GF-D8 (cell line): ENCODE results near the gene LAGE3.

Experiments
- DNase-seq: peaks from one replicate; lab custom pipeline; 2025; lab: John Stamatoyannopoulos, UW

Gene LAGE3

DNA sequence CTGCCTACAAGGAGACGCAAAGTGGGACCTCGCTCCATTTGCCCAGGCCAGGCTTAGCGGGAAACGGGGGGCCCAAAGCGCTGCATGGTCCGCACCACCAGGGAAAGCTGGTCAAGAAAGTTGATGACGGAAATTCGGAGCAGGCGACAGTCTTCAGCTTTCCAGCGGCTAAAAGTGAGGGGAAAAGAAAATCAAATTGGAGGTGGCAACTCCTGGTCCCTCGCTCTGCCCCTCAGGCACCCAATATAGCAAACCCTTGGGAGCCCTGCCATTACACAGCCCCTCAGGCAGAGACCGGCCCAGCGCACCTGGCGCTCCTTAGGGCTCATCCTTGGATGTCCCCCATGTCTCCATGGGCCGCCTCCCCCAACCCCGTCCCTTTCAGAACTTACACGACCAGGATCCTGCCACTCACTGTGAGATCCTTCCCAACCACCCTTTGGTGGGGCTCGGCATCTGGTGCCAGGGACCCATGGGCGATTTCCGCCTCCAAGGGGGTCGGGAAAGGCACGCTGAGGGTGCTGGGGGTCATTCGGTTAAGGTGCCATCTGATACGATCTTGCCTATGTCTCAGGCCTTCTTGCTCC is 1.1 kb downstream of the LAGE3 start:
- DNase-seq: no peak

DNA sequence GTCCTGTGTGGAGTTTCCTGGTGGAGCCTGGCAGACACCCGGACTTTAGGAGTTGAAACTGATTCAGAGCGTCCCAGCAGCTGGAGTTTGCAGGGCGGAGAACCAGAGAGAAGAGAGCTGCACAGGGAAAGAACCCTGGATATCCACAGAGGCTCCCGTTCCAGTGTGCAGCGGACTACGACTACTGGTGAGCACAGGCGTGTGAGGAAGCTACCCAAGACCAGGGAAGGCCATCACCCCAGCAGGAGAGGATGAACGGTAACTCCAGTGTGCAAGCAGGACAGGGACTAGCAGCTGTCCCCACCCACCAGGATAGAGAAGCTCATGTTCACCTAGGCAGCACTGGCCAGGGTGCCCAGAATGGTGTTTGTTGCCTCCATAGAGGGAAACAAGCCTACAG is 2.3 kb downstream of the LAGE3 start:
- DNase-seq: no peak

DNA sequence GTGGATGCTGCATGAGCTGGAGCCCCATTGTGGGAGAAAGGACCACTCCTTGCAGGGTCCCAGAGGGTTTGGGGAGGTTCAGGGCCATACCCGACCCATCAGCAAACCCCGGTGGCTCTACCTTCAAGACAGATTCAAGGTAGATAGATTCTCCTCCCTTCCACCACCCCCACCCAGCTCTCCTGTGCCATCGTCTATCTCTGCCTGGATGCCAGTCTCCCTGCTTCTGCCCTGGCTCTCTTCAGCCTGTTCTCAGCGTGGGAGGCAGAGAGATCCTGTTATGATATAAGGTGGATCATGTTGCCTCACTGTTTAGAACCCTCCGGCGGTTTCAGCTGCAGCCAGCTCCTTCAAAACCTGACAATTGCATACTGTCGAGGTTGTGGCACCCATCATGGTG is 5.4 kb downstream of the LAGE3 start:
- no peak for DNase-seq

DNA sequence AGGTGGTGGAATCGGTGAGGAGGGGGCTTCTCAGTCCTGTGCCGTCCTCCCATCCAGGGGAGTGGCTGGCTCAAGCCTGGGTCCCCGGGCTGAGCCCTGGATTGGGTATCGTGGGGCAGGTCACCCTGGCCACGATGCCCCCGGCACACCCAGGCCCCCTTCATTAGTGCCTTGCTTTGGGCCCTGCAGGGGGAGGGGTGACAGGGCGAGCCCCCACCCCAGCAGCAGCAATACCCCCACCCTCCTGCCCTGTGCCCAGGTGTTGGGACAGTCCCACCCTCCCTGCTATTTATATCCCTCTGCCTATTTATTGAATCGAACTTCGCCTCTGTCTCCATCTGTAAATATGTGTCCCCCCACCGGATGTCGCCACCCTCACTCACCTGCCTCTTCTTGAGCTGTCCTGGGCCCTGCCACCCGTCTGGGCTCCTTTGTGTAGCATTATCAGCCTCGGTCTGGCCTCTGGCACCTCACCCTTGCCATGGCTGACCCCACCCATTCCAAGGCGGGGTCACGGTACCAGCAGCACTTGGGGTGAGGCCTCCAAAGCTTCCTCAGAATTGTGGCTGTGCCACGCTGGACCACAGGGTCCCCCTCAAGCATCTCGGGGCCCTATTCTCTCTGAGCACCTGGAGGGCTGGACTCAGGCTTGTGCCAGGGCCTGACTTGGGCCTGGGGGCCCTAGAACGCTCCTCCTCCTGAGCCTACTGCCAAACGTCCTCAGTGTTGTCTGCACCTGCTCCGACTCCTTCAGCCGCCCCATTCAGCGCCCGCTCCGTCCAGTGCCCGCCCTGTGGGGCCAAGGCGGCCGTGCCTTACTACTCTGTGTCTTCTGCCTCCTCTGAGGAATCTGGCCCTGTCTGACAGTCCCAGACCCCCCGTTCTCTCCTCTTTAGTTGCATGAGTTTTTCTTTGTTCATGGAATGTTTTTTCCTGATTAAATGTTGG is 6.1 kb downstream of the LAGE3 start:
- no peak for DNase-seq

DNA sequence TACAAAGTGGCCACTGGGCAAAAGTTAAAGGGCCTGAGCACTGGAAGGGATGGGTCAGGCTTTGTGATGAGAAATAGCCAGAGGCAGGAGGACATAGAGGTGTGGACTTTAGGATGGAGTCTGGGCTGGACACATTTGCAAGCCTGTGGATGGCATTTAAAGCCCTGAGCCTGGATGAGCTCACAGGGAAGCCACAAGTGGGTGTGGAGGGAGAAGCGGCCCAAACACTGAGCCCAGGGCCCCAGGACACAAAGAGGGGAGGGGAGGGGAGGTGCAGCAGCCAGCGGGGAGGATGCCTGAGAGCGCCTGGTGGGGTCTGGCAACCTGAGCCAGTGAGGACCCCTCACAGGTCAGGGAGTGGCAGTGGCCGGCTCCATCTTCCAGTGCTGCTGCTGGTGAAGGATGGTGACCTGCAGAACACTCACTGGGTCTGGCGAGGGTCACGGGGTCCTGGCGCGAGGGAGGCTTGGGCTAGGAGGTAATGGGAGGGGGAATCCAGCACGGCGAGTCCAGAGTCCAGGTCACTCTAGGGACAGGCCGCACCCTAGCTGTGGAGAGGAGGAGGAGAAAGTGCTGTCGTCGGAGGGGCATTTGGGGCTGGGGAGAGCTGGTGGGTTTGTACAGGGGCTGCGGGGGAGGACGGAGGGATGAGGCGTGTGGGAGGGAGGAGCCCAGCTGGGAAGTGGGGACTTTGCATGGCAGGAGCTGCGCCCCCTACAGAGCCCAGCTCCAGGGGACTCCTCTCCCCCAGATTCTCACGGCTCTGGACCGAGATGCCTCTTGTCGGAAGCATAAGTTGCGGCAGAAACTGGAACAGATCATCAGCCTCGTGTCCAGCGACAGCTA is 7.0 kb downstream of the LAGE3 start:
- no peak for DNase-seq

DNA sequence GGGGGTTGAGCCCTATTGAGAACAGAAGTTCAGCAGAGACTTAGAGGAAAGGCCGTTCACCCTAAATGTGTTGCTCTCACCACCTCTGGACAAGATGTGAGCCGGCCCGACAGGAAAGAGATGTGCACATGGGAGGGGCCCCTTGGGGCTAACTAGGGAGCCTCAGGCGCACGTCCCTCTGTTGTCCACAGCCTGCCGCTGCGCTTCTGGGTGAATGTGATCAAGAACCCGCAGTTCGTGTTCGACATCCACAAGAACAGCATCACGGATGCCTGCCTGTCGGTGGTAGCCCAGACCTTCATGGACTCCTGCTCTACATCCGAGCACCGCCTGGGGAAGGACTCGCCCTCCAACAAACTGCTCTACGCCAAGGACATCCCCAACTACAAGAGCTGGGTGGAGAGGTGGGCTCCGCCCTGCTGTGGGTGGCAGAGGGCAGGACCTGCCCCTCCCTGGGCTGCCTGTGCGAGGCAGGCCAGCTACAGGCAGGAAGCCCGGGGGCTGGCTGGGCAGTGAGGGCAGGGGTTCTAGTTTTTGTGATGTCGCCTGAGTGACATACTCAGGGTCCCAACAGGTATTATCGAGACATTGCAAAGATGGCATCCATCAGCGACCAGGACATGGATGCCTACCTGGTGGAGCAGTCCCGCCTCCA is 8.0 kb downstream of the LAGE3 start:
- no peak for DNase-seq

DNA sequence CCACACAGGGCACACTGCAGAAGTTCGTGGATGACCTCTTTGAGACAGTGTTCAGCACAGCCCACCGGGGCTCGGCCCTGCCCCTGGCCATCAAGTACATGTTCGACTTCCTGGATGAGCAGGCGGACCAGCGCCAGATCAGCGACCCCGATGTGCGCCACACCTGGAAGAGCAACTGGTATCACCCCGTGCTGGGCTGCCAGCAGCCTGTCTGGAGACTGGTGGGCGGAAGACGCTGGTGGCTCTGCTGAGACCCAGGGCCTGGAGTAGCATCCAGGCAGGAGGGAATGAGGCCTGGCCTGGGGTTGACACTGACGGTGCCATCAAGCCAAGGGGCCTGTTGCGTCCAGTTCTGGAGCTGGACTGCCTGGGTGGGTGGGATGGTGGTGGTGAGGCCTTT is 8.6 kb downstream of the LAGE3 start:
- DNase-seq: no peak

DNA sequence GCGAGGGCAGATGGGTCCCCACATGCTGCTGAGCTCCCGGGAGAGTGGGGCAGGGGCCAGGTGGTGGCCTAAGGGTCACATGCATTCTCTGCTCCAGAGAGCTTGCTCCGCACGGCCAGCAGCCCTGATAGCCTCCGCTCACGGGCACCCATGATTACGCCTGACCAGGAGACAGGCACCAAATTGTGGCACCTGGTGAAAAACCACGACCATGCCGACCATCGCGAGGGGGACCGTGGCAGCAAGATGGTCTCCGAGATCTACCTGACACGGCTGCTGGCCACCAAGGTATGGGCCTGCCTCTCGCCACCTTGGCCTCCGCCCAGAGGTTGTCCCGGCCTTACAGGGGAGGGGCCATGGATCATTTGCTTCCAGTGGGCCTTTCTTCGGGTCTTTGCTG is 9.2 kb downstream of the LAGE3 start:
- no peak for DNase-seq

DNA sequence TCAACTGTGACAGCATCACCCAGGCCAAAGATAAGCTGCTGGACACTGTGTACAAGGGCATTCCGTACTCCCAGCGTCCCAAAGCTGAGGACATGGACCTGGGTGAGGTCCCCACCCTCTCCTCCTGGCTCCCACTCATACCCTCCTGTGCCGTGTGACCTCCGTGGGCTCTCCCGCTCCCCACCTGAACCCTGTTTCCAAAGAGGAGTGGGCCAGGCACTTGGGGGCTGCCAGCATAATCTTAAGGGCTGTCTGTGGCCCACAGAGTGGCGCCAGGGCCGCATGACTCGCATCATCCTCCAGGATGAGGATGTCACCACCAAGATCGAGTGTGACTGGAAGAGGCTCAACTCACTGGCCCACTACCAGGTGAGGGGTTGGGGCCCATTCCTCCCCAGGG is 10.0 kb downstream of the LAGE3 start:
- DNase-seq: no peak

DNA sequence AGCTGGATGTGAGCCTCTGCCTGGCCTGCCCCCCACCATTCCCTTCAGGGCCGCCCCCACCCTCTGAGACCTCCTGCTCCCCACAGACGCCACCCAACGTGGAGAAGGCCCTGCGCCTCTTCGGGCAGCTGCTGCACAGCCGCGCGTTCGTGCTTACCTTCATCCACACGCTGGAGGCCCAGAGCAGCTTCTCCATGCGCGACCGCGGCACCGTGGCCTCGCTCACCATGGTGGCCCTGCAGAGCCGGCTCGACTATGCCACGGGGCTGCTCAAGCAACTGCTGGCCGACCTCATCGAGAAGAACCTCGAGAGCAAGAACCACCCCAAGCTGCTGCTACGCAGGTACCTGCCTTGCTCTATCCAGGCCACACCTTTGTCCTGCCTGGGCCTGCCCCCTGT is 10.9 kb downstream of the LAGE3 start:
- no peak for DNase-seq

DNA sequence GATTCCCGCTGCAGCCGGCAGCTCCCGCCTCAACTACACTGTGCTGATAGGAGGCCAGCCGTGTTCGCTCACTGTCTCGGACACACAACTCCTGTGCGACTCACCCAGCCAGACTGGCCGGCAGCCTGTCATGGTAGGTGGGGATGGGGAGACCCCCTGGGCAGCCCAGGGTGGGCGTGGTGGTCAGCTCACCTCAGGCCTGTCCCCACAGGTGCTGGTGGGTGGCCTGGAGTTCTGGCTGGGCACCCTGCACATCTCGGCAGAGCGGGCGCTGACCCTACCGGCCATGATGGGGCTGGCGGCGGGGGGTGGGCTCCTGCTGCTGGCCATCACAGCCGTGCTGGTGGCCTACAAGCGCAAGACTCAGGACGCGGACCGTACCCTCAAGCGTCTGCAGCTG is 11.5 kb downstream of the LAGE3 start:
- DNase-seq: no peak

DNA sequence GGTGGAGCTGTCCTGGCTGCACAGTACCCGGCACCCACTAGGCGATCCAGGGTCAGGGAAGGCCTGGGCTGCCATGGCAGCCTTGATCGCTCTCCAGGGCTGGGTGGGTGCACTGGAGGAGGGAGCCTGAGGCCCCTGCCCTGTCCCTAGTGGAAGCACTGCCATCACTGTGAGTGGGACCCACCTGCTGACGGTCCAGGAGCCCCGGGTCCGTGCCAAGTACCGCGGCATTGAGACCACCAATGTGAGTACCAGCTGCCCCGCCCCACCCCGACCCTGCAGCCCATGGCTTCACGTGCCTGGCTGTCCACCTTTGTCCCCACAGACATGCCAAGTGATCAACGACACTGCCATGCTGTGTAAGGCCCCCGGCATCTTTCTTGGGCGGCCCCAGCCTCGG is 12.2 kb downstream of the LAGE3 start:
- no peak for DNase-seq

DNA sequence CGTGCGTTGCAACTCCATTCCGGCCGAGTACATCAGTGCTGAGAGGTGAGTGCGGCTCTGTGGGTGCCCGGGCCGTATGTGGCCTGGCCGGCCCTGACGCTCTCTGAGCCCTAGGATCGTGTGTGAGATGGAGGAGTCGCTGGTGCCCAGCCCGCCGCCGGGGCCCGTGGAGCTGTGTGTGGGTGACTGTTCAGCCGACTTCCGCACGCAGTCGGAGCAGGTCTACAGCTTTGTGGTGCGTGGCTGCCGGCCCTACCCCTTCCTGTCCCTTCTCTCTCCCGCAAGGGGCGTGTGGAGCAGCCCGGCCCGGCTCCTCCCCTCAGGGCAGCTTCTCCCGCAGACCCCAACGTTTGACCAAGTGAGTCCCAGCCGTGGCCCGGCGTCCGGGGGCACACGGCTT is 13.0 kb downstream of the LAGE3 start:
- no peak for DNase-seq

DNA sequence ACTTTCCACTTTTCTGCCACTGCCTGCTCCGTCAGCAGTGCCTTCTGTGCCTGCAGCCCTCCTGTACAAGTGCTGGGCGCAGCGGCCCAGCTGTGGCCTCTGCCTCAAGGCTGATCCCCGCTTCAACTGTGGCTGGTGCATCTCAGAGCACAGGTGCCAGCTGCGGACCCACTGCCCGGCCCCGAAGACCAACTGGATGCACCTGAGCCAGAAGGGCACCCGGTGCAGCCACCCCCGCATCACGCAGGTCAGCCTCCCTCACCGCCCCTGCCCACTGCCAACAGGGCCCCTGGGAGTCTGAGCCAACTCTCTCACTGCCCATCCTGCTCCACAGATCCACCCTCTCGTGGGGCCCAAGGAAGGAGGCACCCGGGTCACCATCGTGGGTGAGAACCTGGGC is 13.5 kb downstream of the LAGE3 start:
- no peak for DNase-seq

DNA sequence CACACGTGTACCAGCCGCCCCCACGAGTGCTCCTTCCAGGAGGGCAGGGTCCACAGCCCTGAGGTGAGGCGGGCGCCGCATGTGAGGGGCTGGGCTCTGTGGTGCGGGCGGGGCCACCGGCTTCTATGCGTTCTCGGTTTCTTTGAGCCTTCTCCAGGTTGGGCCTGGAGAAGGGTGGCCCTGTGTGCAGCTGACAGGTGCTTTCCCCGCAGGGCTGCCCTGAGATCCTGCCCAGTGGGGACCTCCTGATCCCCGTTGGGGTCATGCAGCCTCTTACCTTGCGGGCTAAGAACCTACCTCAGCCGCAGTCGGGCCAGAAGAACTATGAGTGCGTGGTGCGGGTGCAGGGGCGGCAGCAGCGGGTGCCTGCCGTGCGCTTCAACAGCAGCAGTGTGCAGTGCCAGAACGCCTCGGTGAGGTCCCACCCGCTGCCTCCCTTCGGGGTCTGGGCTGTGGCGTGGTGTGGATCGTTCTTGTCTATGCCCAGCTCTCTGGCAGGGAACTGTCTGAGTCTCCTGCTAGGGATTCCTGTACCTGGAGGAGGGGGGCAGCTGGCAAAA is 14.2 kb downstream of the LAGE3 start:
- DNase-seq: no peak

DNA sequence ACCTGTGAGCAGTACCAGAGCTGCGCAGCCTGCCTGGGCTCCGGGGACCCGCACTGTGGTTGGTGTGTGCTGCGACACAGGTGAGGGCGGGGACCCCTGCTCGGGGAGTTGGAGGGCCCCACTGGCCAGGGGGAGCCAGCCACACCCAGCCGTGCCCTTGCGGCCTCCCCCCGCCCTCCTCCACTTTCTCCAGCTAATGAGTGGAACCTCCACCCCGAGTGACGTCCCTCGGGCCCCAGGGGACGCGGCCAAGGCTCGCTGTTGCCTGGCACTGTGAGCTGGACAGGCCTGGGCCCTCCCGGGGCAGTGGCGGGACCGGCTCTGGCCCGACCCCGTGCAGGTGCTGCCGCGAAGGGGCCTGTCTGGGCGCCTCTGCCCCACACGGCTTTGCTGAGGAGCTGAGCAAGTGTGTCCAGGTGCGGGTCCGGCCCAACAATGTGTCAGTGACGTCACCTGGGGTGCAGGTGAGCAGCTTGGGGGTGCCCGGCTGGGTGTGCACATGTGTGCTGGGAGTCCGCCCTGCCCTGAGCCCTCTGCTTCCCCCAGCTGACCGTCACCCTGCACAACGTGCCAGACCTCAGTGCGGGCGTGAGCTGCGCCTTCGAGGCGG is 15.4 kb downstream of the LAGE3 start:
- DNase-seq: no peak

DNA sequence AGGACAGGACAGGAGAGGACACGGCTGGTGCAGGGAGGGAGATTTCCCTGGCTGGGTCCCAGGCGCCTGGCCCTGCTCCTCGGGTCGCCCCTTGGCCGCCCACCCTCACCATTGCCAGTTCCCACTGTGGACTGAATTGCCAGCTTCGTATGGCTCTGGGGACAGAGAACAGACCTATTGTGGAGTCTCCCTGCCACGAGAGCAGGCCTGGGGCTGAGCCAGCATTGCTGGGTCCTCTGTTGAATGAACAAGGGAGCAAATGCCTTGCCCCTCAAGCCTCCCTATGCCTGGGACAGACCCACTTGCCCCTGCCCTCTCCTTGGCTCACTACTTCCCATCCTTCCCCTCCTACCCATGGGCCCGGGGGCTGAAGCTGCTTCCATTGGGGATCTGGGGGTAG is 16.7 kb downstream of the LAGE3 start:
- DNase-seq: no peak

DNA sequence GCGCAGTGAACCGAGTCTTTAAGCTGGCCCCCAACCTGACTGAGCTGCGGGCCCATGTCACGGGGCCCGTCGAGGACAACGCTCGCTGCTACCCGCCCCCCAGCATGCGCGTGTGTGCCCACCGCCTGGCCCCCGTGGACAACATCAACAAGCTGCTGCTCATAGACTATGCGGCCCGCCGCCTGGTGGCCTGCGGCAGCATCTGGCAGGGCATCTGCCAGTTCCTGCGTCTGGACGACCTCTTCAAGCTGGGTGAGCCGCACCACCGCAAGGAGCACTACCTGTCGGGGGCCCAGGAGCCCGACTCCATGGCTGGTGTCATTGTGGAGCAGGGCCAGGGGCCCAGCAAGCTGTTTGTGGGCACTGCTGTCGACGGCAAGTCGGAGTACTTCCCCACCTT is 18.8 kb downstream of the LAGE3 start:
- DNase-seq: no peak

DNA sequence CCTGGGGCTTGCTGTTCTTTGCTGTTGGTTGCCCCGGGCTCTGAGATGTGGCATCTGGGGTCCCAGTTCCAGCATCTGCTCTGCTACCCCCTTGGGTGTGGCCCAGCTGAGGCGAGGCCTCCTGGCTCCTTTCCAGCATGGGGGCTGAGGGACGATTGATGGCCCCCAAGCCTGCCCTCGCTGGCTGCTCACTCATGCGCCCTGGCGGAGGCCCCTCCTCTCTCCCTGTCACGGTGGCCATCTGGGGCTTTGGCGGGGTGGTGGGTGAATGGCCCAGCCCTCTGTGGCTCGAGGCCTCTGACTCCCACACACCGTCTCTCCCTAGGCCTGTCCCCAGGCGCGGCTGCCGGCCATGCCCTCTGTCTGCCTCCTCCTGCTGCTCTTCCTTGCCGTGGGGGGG is 19.2 kb downstream of the LAGE3 start:
- no peak for DNase-seq

DNA sequence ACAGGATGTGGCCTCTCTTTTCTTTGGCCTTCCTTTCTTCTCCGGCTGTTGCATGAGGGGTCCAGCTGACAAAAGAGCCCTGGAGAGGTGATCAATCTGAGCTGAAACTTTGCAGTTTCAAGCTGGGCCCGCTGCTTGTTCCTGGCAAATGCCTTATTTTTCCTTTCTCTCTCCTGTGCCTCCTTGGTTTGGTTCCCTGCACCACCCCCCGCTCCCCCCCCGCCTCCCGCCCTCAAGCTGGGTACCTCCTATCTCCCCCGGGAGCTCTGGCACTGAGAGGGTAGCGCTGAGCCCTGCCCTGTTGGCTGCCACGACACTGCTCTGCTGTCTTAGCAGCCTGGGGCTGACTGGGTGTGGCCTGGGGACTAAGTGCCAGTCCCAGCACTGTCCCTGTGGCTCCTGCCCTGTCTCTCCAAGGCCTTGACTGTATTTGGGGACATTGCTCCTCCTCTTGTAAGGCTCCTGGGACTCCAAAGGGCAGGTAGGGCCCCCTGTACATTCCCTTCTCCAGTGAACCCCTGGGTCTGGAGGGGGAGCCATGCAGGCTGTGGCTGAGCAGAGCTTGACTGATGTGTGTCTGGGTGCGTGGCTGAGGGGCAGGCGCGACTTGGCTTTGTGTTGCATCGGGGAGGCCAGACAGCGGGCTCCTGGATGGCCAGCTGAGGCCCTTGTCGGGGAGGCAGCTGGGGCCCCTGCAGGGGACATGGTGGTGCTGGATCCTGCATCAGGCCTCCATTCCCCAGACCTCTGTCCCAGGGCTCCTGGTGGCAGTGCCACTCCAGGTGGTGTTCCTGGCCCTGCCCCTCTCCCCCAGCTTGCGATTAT is 19.9 kb downstream of the LAGE3 start:
- no peak for DNase-seq
